ENCODE data around the gene OBSCN.

Gene OBSCN

GRCh38 chr1:228284148-228284495 is 76.3 kb downstream of the OBSCN start:
- no peak overlapping the region for H3K4me3 ChIP-seq (replicated peaks; ENCODE audit: low read depth, low read length)
- no peak for TF ChIP-seq CTCF (IDR thresholded peaks at IDR 0.05; ENCODE audit: low read depth, low read length, missing control alignments)
- DNase-seq (ENCODE audit: extremely low read depth, low read depth), result no peak

GRCh38 chr1:228284521-228284920 is 76.7 kb downstream of the OBSCN start:
- TF ChIP-seq CTCF (IDR thresholded peaks at IDR 0.05; ENCODE audit: low read depth, low read length, missing control alignments), result no peak
- H3K4me3 ChIP-seq (replicated peaks; ENCODE audit: low read depth, low read length), result no peak overlapping the region
- DNase-seq (ENCODE audit: extremely low read depth, low read depth), result no peak

- no peak overlapping the region for H3K4me3 ChIP-seq (replicated peaks; ENCODE audit: low read depth, low read length)
- no peak for DNase-seq (ENCODE audit: extremely low read depth, low read depth)
- TF ChIP-seq CTCF (IDR thresholded peaks at IDR 0.05; ENCODE audit: low read depth, low read length, missing control alignments), result no peak
Measured at GRCh38 chr1:228285661-228286504, 78.0 kb downstream of the OBSCN start.

- H3K4me3 ChIP-seq (replicated peaks; ENCODE audit: low read depth, low read length), result no peak overlapping the region
- no peak for DNase-seq (ENCODE audit: extremely low read depth, low read depth)
- TF ChIP-seq CTCF (IDR thresholded peaks at IDR 0.05; ENCODE audit: low read depth, low read length, missing control alignments), result no peak
Measured at GRCh38 chr1:228286505-228287417, 78.9 kb downstream of the OBSCN start.

- H3K4me3 ChIP-seq (replicated peaks; ENCODE audit: low read depth, low read length), result no peak overlapping the region
- no peak for DNase-seq (ENCODE audit: extremely low read depth, low read depth)
- TF ChIP-seq CTCF (IDR thresholded peaks at IDR 0.05; ENCODE audit: low read depth, low read length, missing control alignments), result no peak
Measured at GRCh38 chr1:228287541-228288425, 79.9 kb downstream of the OBSCN start.

- no peak overlapping the region for H3K4me3 ChIP-seq (replicated peaks; ENCODE audit: low read depth, low read length)
- DNase-seq (ENCODE audit: extremely low read depth, low read depth), result no peak
- no peak for TF ChIP-seq CTCF (IDR thresholded peaks at IDR 0.05; ENCODE audit: low read depth, low read length, missing control alignments)
Measured at GRCh38 chr1:228288536-228289238, 80.8 kb downstream of the OBSCN start.

Measured in HFF-Myc (cell line).